ENCODE results near the gene HAPLN1.

The HAPLN1 gene

DNA sequence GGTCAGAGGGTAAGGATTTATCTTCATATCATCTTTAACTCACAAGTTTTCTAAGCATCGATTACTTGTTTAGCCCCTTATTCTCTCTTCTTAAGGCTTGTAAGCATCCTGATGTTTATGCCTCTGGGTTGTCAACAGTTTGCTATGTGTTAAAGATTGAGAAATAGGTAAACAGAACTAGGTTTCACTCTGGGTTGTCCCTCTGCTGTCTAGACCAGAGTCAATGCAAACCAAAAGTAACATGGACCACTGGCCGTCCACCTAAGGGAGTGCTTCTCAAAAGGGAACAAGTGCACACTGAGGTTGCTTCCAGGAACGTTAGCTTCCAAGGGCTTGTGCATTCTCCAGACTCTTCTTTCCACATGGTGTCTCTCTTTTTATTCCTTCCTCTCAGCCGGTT, 39.9 kb upstream of the HAPLN1 start:
- no peaks in the 10 kb centered on the region for H3K79me2 ChIP-seq (ENCODE audit: control insufficient read depth, low read length)
- no peak overlapping the region for H3K4me2 ChIP-seq (ENCODE audit: low read length)
- no peaks in the 10 kb centered on the region for H3F3A ChIP-seq (ENCODE audit: control insufficient read depth, insufficient read depth)
- TF ChIP-seq, protein P1, sequence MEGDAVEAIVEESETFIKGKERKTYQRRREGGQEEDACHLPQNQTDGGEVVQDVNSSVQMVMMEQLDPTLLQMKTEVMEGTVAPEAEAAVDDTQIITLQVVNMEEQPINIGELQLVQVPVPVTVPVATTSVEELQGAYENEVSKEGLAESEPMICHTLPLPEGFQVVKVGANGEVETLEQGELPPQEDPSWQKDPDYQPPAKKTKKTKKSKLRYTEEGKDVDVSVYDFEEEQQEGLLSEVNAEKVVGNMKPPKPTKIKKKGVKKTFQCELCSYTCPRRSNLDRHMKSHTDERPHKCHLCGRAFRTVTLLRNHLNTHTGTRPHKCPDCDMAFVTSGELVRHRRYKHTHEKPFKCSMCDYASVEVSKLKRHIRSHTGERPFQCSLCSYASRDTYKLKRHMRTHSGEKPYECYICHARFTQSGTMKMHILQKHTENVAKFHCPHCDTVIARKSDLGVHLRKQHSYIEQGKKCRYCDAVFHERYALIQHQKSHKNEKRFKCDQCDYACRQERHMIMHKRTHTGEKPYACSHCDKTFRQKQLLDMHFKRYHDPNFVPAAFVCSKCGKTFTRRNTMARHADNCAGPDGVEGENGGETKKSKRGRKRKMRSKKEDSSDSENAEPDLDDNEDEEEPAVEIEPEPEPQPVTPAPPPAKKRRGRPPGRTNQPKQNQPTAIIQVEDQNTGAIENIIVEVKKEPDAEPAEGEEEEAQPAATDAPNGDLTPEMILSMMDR (IDR thresholded peaks at IDR 0.05; ENCODE audit: low read depth, low read length, poor library complexity, severe bottlenecking) = no peak
- H3K4me3 ChIP-seq (ENCODE audit: low read length) = no peak overlapping the region
- no peaks in the 10 kb centered on the region for H3K4me1 ChIP-seq (ENCODE audit: control insufficient read depth, low read length)
- H3K27me3 ChIP-seq (ENCODE audit: control insufficient read depth, low read length) = no peaks in the 10 kb centered on the region
- no peaks in the 10 kb centered on the region for H4K20me1 ChIP-seq (ENCODE audit: control insufficient read depth, insufficient read depth, low read depth, low read length)
- H3K36me3 ChIP-seq (ENCODE audit: control insufficient read depth, low read length) = no peaks in the 10 kb centered on the region
- no peak overlapping the region for H3K27ac ChIP-seq (ENCODE audit: low read depth, low read length)
- H3K9me3 ChIP-seq (ENCODE audit: control insufficient read depth, insufficient read depth, low read length) = no peaks in the 10 kb centered on the region
- H3K9me2 ChIP-seq (replicated peaks; ENCODE audit: control insufficient read depth, low read length) = no peaks in the 10 kb centered on the region

DNA sequence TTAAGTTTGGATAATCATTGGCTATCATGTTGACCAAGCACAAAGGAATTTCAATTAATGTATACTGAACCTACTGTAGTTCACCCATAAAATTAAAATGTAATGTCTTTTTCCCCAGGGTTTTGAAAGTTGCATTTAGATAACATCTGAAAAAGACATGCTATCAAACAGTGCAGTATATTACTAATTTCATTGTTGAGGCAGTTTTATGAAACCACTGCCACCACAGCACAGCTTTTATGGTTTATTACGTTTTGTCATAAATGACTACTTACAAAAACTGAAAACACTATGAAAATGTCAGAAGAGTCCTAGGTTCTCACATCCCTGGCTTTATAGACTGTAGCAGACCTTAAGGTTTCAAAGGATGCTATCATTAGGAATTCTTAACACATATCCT, 32.0 kb upstream of the HAPLN1 start:
- no peak for TF ChIP-seq EZH2phosphoT487 (IDR thresholded peaks at IDR 0.05; ENCODE audit: borderline replicate concordance, low read length)
- TF ChIP-seq, protein P1 (IDR thresholded peaks at IDR 0.05; ENCODE audit: low read depth, low read length, poor library complexity, severe bottlenecking) = no peak
- Histone ChIP-seq H3K9me3 (ENCODE audit: control insufficient read depth, insufficient read depth, low read length) (no peaks in the 10 kb centered on the region), H3K9me2 (replicated peaks; ENCODE audit: control insufficient read depth, low read length) (no peaks in the 10 kb centered on the region), H3K27me3 (ENCODE audit: control insufficient read depth, low read length) (no peaks in the 10 kb centered on the region), H4K20me1 (ENCODE audit: control insufficient read depth, insufficient read depth, low read depth, low read length) (no peaks in the 10 kb centered on the region), H3F3A (ENCODE audit: control insufficient read depth, insufficient read depth) (no peaks in the 10 kb centered on the region), H3K79me2 (ENCODE audit: control insufficient read depth, low read length) (no peaks in the 10 kb centered on the region), H3K4me2 (ENCODE audit: low read length) (no peak overlapping the region), H3K27ac (ENCODE audit: low read depth, low read length) (no peak overlapping the region), H3K4me3 (ENCODE audit: low read length) (no peak overlapping the region), H3K36me3 (ENCODE audit: control insufficient read depth, low read length) (no peaks in the 10 kb centered on the region), H3K4me1 (ENCODE audit: control insufficient read depth, low read length) (peaks cover 12% of the 10 kb centered on the region)

DNA sequence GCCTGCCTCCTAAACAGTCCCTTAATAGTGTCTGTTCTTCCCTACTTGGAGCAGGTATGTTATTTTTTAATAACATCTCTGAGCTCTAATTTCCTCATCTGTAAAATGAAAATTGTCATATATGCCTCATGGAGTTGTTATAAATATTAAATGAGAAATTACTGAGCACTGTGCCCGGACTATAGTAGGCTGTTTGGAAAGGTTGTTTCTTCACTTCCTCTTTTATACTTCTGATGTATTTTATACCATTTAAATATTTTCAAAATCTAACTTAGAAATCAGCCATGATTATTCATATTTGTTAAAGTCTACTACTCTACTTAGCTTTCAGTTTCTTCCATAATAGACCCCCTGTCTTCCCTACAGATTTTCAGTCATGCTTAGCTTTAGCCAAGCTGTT, 30.5 kb upstream of the HAPLN1 start:
- H3K4me3 ChIP-seq (ENCODE audit: low read length) = no peak overlapping the region
- peaks cover 12% of the 10 kb centered on the region for H3K4me1 ChIP-seq (ENCODE audit: control insufficient read depth, low read length)
- peak overlapping the region; percentile 22 for H3K4me2 ChIP-seq (ENCODE audit: low read length)
- H3K27me3 ChIP-seq (ENCODE audit: control insufficient read depth, low read length) = no peaks in the 10 kb centered on the region
- H3F3A ChIP-seq (ENCODE audit: control insufficient read depth, insufficient read depth) = no peaks in the 10 kb centered on the region
- H4K20me1 ChIP-seq (ENCODE audit: control insufficient read depth, insufficient read depth, low read depth, low read length) = no peaks in the 10 kb centered on the region
- TF ChIP-seq EZH2phosphoT487 (IDR thresholded peaks at IDR 0.05; ENCODE audit: borderline replicate concordance, low read length) = no peak
- TF ChIP-seq, protein P1 (IDR thresholded peaks at IDR 0.05; ENCODE audit: low read depth, low read length, poor library complexity, severe bottlenecking) = no peak
- H3K79me2 ChIP-seq (ENCODE audit: control insufficient read depth, low read length) = no peaks in the 10 kb centered on the region
- no peak overlapping the region for H3K27ac ChIP-seq (ENCODE audit: low read depth, low read length)
- H3K9me2 ChIP-seq (replicated peaks; ENCODE audit: control insufficient read depth, low read length) = no peaks in the 10 kb centered on the region
- H3K9me3 ChIP-seq (ENCODE audit: control insufficient read depth, insufficient read depth, low read length) = no peaks in the 10 kb centered on the region
- H3K36me3 ChIP-seq (ENCODE audit: control insufficient read depth, low read length) = no peaks in the 10 kb centered on the region

DNA sequence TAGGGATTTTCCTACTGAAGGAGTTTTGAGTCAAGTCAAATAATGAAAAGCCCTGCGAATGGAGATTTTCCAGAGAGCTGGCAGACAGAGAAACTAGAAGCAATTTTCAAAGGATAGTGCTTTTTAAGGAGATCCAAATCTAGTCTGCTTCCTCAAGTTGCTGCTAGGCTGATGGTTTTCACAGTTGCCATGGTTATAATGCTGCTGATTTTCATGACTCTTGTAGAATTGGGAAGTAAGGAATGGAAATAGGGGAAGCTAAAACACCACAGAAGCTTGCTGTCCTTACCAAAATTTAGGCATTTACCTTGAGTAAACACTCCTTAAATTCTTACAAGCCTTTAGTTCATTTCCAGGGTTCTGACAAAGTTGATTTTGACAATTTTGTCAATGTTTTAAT, 30.1 kb upstream of the HAPLN1 start:
- no peaks in the 10 kb centered on the region for H4K20me1 ChIP-seq (ENCODE audit: control insufficient read depth, insufficient read depth, low read depth, low read length)
- H3K4me2 ChIP-seq (ENCODE audit: low read length) = no peak overlapping the region

More for the DNA sequence above, 30.1 kb upstream of the HAPLN1 start:
- H3K9me3 ChIP-seq (ENCODE audit: control insufficient read depth, insufficient read depth, low read length) = no peaks in the 10 kb centered on the region
- no peak overlapping the region for H3K27ac ChIP-seq (ENCODE audit: low read depth, low read length)
- no peaks in the 10 kb centered on the region; the same call in 1 of the 2 replicates for H3F3A ChIP-seq (ENCODE audit: control insufficient read depth, insufficient read depth)
- H3K9me2 ChIP-seq (replicated peaks; ENCODE audit: control insufficient read depth, low read length) = no peaks in the 10 kb centered on the region
- peaks cover 14% of the 10 kb centered on the region for H3K4me1 ChIP-seq (ENCODE audit: control insufficient read depth, low read length)
- H3K36me3 ChIP-seq (ENCODE audit: control insufficient read depth, low read length) = no peaks in the 10 kb centered on the region
- TF ChIP-seq, protein P1 (IDR thresholded peaks at IDR 0.05; ENCODE audit: low read depth, low read length, poor library complexity, severe bottlenecking) = no peak
- no peak for TF ChIP-seq EZH2phosphoT487 (IDR thresholded peaks at IDR 0.05; ENCODE audit: borderline replicate concordance, low read length)
- no peak overlapping the region for H3K4me3 ChIP-seq (ENCODE audit: low read length)
- H3K27me3 ChIP-seq (ENCODE audit: control insufficient read depth, low read length) = no peaks in the 10 kb centered on the region
- no peaks in the 10 kb centered on the region for H3K79me2 ChIP-seq (ENCODE audit: control insufficient read depth, low read length)
